Hematopoietic multipotent progenitor cell treated with erythropoietin and hydrocortisone succinate and interleukin-3 and kit ligand, for 17 days (in vitro differentiated cells): Measurements from ENCODE around the gene AEBP1.

Experiments used
- DNase-seq: peaks from one replicate; pipeline ENCODE4 v3.0.0-alpha.2; 2015; ENCODE audit warnings: low spot score

Gene AEBP1

DNA sequence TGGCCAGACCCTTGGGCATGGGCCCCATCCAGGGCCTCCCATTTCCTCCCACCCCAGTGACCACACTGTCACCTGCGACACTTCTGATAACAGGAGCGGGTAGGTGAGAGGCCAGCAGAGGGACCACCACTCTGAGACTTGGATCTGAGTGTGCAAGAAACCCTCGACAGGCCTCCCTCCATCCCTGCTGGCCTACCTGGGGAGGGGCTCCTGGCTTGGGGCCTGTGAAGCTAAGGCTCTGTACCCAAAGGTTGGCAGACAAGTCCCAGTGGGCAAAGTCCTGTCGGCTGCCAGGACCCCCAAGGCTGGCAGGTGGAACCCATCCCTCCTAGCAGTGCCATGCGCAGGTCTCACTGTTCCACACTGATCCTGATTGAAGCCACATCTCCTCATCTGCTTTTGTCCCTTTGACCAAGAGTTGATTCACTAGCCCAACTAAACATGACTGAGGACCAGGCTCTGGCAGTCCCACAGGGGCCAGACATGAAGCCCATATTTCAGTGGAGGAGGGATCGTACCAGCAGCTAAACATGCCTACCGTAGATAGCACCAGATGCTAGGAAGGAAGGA lies 37.6 kb upstream of the AEBP1 start:
- no peak for DNase-seq

- no peak for DNase-seq
These were observed 36.8 kb upstream of the AEBP1 start for GRCh38 chr7:44067064-44067951.

GRCh38 chr7:44068054-44068453 lies 36.1 kb upstream of the AEBP1 start:
- DNase-seq, result no peak

DNA sequence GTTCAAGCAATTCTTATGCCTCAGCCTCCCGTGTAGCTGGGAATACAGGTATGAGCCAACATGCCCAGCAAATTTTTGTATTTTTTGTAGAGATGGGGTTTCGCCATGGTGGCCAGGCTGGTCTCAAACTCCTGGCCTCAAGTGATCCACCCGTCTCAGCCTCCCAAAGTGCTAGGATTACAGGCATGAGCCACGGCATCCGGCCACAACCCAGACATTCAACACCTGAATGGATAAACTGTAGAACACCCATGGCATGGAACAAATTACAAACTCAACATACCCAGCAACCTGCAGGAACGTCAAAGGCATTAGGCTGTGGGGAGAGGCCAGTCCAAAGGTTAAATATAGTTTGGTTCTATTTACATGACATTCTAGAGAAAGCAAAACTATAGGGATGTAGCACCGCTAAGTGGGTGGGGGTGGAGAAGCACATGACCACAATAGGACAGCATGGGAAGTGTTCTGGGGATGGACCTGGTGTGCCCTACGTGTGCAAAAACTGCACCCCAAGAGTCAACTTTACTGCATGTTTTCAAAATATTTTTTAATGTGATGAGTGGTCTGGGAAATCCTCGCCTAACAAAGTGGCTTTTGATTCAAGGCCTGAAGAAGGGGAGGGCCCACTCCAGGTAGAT lies 32.3 kb upstream of the AEBP1 start:
- no peak for DNase-seq

DNA sequence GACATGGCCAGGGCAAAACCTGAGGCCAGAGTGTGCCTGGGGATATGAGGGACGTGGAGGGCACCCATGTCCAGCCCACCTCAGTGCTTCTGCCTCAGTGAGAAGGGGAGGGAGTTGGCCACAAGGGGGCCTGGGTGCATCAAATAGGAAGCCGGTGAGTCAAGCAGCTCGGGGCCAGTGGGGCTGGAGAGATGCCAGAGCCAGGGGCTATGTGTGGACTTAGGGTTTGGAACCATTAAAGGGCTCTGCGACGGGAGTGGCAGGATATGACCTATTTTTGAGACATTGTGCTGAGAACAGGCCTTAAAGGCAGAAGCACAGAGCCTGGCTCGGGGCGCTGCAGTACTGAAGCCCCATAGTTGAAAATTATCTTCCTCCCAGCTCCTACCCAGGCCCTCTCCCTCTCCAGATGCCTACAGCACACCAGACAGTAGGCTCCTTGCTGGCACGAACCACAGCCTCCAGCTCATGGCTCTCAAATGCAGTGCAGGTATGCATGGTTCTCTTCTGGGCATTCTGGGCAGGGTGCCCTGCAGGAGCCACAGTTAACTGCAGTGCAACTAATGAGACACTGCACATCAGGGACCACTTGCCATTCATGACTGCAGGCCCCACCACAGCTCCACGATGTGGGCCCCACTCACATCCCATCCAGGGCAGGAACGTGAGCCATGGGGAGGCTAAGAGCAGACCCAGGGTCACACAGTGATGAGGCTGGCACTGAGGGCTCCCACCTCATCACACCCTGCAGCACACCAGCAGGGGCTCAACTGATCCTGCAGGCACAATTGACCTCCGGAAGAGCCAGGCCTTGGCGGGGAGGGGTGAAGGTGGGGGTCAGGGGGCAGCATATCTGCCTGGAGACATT lies 31.5 kb upstream of the AEBP1 start:
- peak; percentile 37 for DNase-seq

GRCh38 chr7:44073664-44074348 lies 30.3 kb upstream of the AEBP1 start:
- no peak for DNase-seq

- DNase-seq, result no peak
These were observed 29.8 kb upstream of the AEBP1 start for GRCh38 chr7:44074349-44074695.

- DNase-seq, result no peak
These were observed 28.7 kb upstream of the AEBP1 start for GRCh38 chr7:44075296-44076075.

- DNase-seq, result no peak
These were observed 27.8 kb upstream of the AEBP1 start for GRCh38 chr7:44076101-44076895.

GRCh38 chr7:44077061-44077460 lies 27.1 kb upstream of the AEBP1 start:
- DNase-seq, result no peak

DNA sequence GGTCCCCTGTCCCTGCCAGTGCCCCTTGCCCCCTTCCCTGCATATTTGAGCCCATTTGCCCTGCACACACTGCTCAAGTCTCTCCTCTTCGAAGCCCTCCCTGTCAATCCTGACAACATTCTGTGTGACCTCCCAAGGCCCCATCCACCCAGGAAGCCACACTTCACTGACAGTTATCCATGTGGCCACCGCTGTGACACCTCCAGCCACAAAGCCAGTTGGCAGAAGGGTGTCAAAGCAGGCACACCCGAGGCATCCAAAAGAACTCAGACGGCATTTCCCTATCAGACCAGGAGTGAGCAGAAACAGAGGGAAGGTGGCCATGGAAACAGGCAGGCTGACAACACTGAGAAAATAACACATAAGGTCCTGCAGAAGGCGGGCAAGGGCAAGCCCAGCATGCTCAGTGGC lies 26.5 kb upstream of the AEBP1 start:
- no peak for DNase-seq

- no peak for DNase-seq
These were observed 25.6 kb upstream of the AEBP1 start for GRCh38 chr7:44078521-44078920.

GRCh38 chr7:44079331-44080021 lies 24.7 kb upstream of the AEBP1 start:
- no peak for DNase-seq

DNA sequence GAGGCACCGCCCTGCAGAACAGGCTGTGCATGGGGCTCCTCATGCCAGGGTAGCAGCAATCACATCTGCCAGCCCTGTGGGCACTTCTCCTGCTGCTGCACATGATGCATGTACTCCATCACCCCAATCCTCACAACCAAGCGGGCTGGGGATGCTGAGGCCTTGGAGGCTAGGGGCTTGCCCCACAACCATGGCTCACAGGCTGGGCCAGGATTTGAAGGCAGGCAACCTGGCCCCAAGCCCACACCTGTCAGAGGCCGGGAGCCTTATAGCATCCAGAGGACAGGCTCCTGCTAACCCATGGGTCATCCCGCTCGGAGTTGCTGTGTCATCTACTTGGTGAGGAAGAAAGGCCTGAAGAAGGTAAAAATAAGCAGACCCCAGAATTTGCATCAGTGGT lies 24.0 kb upstream of the AEBP1 start:
- DNase-seq, result no peak

GRCh38 chr7:44080686-44081265 lies 23.4 kb upstream of the AEBP1 start:
- DNase-seq, result no peak

DNA sequence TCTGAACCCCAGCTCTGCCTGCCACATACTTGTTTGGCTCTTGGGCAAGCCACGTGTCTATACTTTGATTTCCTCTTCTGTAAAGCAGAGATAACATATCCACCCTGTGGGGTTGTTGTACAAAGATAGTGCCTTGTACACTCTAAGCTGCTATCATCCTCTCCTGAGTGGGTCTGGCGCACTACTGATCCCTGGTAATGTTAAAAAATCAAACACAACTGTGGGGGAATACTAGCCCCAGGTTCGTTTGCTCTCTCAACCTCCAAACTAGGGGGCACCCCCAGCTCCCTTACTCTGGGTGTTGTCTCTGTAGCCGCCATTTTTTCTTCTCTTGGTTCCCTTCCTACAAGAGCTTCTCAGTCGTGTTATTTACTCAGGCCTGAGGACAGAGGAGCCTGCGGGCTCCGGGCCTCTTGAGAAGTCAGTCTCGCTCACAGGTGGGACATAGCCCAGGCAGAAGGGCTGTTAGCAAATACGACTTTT lies 22.8 kb upstream of the AEBP1 start:
- peak; percentile 47 for DNase-seq

DNA sequence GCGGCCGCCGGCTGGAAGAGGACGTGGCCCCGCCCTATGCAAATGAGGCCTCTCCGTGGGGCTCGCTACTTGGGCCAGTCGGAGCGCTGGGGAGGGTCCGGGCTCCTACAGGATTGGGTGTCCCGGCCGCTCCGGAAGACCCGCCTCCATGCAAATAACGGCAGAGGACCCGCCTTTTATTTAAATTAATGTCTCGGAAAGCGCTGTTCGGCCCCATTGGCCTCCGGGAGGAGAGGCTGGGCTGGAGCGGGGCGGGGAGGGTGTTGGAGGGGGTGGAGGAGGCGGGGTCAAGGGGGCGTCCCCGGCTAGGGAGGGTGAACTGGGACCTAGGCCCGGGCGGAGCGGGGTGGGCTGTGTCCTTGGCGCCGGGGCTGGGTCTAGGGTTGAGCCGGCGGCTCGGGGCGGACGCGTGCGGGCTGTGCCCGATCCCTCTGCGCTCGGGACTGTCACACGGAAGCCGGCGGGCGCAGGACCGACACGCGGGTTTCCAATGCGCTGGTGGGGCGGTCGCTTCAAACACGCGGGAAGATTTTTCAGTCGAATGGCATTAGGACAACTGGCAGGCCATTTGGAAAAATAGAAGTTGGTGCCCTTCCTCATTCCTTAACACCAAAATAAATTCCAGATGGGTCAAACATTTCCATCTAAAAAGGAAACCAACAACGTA lies 21.5 kb upstream of the AEBP1 start:
- DNase-seq, result peak; percentile 94

DNA sequence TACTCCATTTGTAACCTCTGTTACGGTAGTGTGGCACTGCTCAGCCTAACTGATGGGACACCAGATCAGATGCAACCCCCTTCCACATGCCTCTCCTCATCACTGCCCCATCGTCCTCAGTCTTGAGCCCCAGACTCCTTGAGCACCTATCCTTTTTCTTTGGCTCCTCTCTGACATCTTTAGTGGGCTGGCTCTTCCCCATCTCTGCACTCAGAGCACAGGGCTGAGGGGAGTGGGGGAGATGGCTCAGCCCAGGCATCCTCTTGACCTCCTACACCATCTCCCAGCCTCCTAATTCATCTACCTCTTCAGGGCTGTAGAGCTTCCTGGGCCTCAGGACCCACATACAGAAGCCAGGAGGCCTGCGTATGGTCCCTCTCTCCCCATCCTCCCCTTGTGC lies 20.3 kb upstream of the AEBP1 start:
- no peak for DNase-seq
